ENCODE data around the gene ALDH5A1.

ALDH5A1 gene

DNA sequence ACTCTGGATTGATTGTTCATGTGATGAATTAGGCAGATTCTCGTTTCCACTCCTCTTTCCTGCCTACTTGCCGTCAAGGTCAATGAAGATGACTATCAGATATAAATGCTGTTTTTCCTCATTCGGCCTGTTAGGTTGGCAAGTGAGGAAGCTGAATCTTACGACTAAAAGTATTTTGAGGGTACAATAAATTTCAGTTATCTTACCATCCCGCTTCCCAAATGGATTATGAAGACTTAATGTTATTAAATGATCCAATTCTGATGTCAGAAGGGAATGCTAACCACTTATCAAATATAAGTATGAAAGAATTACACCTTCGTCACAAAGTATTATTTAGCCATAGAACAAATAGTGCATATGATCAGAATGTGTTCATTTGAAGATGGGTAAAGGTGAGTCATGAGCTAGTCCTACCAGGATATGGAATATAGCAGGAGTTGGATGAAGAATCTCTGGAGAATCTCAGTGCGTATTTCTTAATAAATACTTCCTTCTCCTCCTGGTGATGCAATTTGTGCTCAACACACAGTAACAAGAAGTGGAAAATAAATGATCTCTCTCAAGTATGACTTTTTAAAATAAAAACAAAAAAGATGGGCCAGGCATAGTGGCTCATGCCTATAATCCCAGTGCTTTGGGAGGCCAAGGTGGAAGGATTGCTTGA, 10.0 kb upstream of the ALDH5A1 start:
- no peak for DNase-seq (ENCODE audit: low read depth)
- TF ChIP-seq, protein P1, sequence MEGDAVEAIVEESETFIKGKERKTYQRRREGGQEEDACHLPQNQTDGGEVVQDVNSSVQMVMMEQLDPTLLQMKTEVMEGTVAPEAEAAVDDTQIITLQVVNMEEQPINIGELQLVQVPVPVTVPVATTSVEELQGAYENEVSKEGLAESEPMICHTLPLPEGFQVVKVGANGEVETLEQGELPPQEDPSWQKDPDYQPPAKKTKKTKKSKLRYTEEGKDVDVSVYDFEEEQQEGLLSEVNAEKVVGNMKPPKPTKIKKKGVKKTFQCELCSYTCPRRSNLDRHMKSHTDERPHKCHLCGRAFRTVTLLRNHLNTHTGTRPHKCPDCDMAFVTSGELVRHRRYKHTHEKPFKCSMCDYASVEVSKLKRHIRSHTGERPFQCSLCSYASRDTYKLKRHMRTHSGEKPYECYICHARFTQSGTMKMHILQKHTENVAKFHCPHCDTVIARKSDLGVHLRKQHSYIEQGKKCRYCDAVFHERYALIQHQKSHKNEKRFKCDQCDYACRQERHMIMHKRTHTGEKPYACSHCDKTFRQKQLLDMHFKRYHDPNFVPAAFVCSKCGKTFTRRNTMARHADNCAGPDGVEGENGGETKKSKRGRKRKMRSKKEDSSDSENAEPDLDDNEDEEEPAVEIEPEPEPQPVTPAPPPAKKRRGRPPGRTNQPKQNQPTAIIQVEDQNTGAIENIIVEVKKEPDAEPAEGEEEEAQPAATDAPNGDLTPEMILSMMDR (IDR thresholded peaks at IDR 0.05; ENCODE audit: low read length, missing control alignments): no peak
- H3K4me3 ChIP-seq (replicated peaks; ENCODE audit: low read depth, low read length): no peak overlapping the region

DNA sequence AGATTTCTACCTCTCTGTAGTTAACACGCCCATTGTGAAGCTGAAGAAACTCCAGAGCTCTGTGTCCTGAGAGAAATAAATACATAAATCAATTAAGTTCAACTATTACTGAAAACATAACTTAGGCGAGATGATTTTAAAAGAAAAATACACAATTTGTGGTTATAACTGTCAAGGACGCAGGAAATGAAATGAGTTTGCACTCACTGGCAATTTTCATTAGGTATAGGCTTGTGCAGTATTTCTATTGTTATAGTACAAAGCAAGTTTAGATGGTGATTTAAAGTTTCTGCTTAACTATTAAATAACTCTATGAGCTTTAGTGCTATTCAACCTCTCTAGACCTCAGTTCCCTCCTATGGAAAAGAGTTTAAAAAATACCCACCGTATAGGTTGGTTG, 8.7 kb upstream of the ALDH5A1 start:
- TF ChIP-seq, protein P1 (IDR thresholded peaks at IDR 0.05; ENCODE audit: low read length, missing control alignments): no peak
- no peak for DNase-seq (ENCODE audit: low read depth)
- H3K4me3 ChIP-seq (replicated peaks; ENCODE audit: low read depth, low read length): no peak overlapping the region

DNA sequence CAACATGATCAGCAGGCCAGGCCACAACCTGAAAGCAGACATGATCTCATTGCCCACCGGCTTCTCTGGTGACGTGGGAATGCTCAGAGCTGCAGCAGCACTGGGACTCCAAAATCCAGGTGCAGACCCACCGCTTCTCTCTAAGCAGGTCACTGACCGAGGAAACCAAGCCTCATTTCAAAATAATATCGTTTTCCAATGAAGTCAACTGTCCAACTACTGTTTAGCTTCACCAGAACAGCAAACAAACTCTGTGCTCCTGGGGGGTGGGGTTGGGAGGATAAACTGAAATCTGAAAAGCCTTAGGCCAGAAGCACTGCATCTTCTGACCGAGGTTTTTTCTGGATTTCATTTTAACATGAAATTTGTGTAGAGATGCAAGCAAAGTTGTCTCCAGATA, 5.3 kb upstream of the ALDH5A1 start, which contains the start of gene GPLD1:
GPLD1 (minus strand) TSS at position 109 of the 400 bp plus-strand sequence; CDS start at position 42, 67 bp downstream.
- H3K4me3 ChIP-seq (replicated peaks; ENCODE audit: low read depth, low read length): no peak within 1 kb of the TSS
- DNase-seq (ENCODE audit: low read depth): no peak
- TF ChIP-seq, protein P1 (IDR thresholded peaks at IDR 0.05; ENCODE audit: low read length, missing control alignments): no peak

DNA sequence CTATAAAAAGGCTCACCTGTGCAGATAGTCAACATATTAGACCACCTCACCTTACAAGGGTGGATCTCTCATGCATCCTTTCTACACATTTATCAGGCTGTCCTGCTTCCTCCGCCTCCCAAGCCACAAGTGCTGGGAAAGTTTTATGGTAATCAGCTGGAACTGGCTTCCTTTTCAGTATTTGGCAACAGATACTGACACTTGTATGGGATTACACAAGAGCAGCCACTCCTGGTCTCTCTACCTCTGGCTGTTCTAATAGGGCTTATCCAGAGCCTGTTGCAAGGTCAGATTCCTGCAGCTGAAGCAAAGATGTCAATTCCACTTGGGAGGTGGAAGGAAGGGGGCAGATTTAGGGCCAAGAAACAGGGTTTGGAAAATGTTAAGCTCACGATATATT, 4.9 kb upstream of the ALDH5A1 start:
- H3K4me3 ChIP-seq (replicated peaks; ENCODE audit: low read depth, low read length): no peak overlapping the region
- TF ChIP-seq, protein P1 (IDR thresholded peaks at IDR 0.05; ENCODE audit: low read length, missing control alignments): no peak
- DNase-seq (ENCODE audit: low read depth): peak; percentile 58

DNA sequence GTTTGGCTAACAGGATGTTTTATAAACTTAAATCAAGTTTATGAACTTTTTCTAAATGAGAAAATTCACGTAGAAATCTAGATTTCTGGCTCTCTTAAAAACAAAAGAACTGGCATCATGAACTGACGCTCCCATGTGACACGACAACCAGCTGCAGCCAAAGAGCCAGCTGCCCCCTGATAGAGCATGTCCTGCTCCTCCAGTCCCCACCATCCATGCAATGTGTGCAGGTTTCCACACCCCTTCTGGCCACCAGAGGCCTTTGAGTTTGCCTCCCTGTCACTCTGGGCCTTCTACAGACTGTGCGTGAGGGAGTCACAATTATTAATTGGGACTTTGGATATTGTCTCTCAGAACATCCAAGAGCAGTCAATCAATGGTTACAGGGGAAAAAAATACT, 3.8 kb upstream of the ALDH5A1 start:
- TF ChIP-seq, protein P1 (IDR thresholded peaks at IDR 0.05; ENCODE audit: low read length, missing control alignments): no peak
- no peak for DNase-seq (ENCODE audit: low read depth)
- H3K4me3 ChIP-seq (replicated peaks; ENCODE audit: low read depth, low read length): no peak overlapping the region

DNA sequence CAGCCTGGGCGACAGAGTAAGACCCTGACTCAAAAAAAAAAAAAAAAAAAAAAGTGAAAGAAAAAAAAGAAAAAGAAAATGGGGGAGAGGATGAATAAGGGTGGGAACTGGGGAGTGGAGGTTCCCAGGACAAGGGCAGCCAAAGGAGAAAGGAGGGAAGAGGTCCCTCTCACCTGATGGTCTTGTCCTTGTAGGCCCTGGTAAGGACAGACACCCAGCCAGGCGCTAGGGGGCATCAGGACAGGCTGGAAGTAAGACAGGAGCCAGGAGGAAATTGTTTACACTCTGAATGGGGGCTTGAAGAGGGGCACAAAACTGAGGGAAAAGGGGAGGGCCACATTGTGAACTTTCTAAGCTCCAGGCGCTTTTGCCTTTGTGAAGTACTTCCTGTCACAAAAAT, 2.3 kb upstream of the ALDH5A1 start:
- peak; percentile 13 for DNase-seq (ENCODE audit: low read depth)
- TF ChIP-seq, protein P1 (IDR thresholded peaks at IDR 0.05; ENCODE audit: low read length, missing control alignments): peak; percentile 40
- H3K4me3 ChIP-seq (replicated peaks; ENCODE audit: low read depth, low read length): no peak overlapping the region

Measured in fibroblast of pulmonary artery (primary cell).